ENCODE results near the gene NPW.

Gene NPW

GRCh38 chr16:2064368-2064945, 44.9 kb downstream of the NPW start:
- Histone ChIP-seq H3K4me3 (ENCODE audit: low read depth, low read length) (no peak overlapping the region), H3K9ac (no peak overlapping the region), H3K79me2 (no peaks in the 10 kb centered on the region), H3K4me1 (no peaks in the 10 kb centered on the region), H3K36me3 (ENCODE audit: control insufficient read depth, insufficient read depth, low read length) (no peaks in the 10 kb centered on the region), H3K4me2 (ENCODE audit: low read length) (no peak overlapping the region), H3K9me3 (ENCODE audit: control insufficient read depth, low read length) (no peaks in the 10 kb centered on the region), H2AFZ (no peak overlapping the region), H3K27ac (no peak overlapping the region), H3K27me3 (ENCODE audit: control insufficient read depth, insufficient read depth, low read length) (no peaks in the 10 kb centered on the region)
- no peak for TF ChIP-seq CTCF (IDR thresholded peaks at IDR 0.05)

GRCh38 chr16:2066139-2066538, 46.6 kb downstream of the NPW start:
- H3K27me3 ChIP-seq (ENCODE audit: control insufficient read depth, insufficient read depth, low read length): no peaks in the 10 kb centered on the region
- H3K79me2 ChIP-seq: no peaks in the 10 kb centered on the region
- no peak overlapping the region for H2AFZ ChIP-seq
- H3K9ac ChIP-seq: no peak overlapping the region
- no peak for TF ChIP-seq CTCF (IDR thresholded peaks at IDR 0.05)
- no peaks in the 10 kb centered on the region for H3K36me3 ChIP-seq (ENCODE audit: control insufficient read depth, insufficient read depth, low read length)
- no peak overlapping the region for H3K27ac ChIP-seq
- no peaks in the 10 kb centered on the region for H3K9me3 ChIP-seq (ENCODE audit: control insufficient read depth, low read length)
- no peak overlapping the region for H3K4me3 ChIP-seq (ENCODE audit: low read depth, low read length)
- no peak overlapping the region for H3K4me2 ChIP-seq (ENCODE audit: low read length)
- H3K4me1 ChIP-seq: no peaks in the 10 kb centered on the region
